A172 (cell line): ENCODE results near the gene RAP1GAP. TPM values are rescaled to one million over a fixed set of nuclear protein-coding genes. Genes with fewer than 3 reads are reported as not detected.
A peak's percentile ranks its signal among the peaks of the same experiment; 100 is the strongest.

ENCODE experiments used
- DNase-seq: peaks from one replicate; pipeline ENCODE4 v3.0.0-alpha.2; 2015; ENCODE audit warnings: low spot score
- total RNA-seq: library from RNA; depleted of rRNA; stranded (reverse); fragments of >200 nt; shearing (Covaris generic); gene quantifications from 2 replicates; pipeline ENCODE4 v1.2.3, GENCODE V29; 2014; rRNA removed

RAP1GAP gene
- total RNA-seq = 0.93 and 1.1 TPM in 2 replicates

GRCh38 chr1:21669258-21670058 lies at the start of gene RAP1GAP:
Gene RAP1GAP, minus strand, starts transcription at chr1:21669357. Its CDS starts 49,325 bp downstream, at chr1:21620032.
- DNase-seq = no peak

DNA sequence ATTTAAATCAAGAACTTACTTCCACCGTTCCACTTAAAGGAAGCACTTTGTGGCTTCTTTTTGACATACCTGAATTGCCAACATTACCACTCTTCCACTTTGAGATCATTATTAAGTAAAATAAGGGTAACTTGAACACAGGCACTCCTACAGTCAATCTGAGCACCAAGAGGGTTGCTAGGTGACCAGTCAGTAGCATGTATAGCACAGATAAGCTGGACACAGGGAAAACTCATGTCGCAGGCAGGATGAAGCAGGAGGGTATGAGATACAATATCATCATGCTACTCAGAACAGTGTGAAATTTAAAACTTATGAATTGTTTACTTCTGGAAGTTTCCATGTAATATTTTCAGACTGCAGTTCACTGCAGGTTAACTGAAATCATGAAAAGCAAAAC lies 47.0 kb upstream of the RAP1GAP start:
- DNase-seq = no peak

- no peak for DNase-seq
These were observed 38.7 kb upstream of the RAP1GAP start for GRCh38 chr1:21707891-21708290.

- no peak for DNase-seq
These were observed 38.1 kb upstream of the RAP1GAP start for GRCh38 chr1:21707086-21707840.

DNA sequence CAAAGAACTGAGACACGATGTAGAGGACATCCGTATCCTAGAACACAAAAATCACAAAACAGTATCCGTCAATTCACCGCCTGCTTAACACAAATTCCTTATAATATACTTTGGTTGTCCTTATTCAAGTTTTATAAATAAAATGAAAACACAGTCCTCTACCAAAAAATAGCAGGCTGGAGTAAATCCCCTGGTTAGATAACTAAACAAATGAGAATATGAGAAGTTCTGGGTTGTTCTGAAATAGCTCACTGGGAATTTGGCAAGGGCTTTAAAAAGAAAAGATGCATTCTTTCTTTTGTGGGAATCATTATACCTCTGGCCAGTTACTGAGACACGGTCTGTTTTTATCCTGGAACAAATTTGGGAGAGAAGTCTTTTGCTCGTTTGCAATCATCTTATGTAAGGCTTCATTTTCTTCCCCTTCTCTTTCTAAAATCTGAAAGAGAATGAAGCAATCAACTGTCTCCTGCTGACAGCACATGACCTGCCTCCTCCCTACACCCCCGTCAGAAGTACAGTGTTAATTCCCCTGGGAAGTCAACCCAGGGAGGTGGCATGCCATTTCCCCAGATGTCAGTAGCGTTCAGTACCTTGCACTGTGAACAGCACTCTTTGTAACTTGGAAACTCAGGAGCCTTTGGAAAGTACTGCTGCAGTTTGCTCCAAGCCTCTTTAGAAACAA lies 37.1 kb upstream of the RAP1GAP start:
- DNase-seq = peak; percentile 1

GRCh38 chr1:21705303-21705980 lies 36.3 kb upstream of the RAP1GAP start:
- DNase-seq = no peak

DNA sequence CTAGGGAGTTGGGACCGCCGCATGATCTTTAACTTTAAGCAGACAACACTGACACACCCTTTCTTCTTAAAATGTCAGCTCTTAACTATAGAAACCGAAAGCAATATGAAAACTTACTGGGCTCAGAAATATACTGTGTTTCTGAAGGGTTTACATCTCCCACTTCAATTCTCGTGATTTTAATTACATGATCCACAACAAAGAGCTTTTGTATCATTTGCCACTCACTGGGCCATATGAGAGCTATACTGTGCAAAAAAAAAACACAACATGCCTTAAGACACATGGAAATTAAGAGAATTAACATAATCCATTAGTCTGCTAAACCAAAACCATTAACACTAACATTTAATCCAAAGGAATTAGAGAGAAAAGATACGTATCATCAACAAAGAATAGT lies 35.0 kb upstream of the RAP1GAP start:
- DNase-seq = no peak

DNA sequence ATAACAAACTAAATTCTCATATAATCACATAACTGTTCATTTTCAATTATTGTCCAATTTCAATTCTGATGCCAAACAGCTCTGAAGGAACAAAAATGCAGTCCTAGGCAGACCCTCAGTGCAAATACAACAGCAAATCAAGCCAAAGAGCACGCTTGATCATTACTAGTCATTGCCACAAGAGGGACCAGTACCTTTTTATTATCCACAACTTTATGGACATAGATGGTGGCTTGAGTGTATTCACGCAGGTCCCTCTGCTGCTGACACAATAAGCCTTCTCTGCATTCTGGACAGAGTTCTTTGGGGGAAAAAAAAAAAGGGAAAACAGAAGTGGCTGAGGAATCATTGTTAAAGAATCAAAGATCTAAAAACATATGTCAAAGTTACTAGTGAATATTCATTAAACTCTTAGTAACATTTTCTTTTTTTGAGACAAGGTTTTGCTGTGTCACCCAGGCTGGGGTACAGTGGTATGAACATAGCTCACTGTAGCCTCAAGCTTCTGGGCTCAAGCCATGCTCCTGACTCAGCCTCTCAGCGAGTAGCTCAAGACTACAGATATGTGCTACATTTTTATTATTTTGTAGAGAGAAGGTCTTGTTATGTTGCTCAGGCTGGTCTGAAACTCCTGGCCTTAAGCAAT lies 34.3 kb upstream of the RAP1GAP start:
- DNase-seq = peak; percentile 32

- no peak for DNase-seq
These were observed 33.6 kb upstream of the RAP1GAP start for GRCh38 chr1:21702780-21703179.

DNA sequence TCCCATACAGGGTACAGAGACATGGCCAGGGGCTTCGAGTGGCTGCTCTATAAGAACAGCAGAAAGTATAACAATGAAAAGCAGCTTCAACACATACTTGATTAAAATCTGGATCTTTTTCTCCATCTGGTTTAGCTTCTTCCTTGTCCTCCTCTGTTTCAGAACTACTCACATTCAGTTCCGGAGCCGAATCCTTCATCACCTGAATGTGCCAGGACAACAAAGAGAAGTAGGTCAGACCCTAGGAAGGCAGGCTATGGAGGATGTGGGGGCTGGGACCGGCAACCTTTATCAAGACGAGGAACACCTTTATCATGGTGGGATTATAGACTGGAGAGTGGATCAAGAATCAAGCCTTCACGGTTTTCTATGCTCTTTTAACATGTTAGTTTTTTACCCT lies 32.2 kb upstream of the RAP1GAP start:
- no peak for DNase-seq

- DNase-seq = no peak
These were observed 30.9 kb upstream of the RAP1GAP start for GRCh38 chr1:21700094-21700493.

- no peak for DNase-seq
These were observed 27.8 kb upstream of the RAP1GAP start for GRCh38 chr1:21696931-21697330.

DNA sequence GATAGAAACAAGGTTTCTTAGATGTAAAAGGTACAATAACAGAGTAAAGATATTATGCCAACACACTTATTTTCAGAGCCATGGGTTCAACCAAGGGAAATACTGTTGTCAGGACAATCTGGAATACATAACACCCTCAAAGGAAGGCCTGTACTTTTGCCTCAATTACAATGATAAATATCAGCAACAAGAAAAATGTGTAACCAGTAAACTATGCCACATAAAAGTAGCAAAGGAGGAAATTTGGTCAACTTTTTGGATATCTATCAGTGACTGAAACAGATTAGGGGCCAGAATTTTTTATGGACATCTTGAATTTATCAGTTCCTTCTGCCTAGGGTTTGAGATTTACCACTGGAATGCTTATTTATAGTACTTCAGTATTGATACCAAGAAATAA lies 24.6 kb upstream of the RAP1GAP start:
- no peak for DNase-seq

DNA sequence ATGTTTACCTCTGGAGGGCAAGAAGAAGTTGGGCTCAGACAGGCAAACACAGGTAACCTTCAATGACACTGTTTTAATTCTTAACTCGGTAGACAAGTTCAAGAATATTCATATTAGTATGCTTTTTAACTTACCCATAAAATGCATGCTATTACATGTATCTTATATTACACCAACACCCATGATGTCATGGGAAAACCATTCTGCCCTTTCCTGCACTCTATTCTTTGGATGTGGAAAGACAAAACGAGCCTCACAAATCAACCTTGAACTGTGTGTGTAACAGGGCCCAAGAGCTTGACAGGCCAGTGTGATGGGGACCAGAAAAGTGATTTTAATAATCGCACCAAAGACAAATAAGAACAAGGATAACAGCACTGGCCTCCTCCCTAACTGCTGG lies 22.6 kb upstream of the RAP1GAP start:
- DNase-seq = no peak

DNA sequence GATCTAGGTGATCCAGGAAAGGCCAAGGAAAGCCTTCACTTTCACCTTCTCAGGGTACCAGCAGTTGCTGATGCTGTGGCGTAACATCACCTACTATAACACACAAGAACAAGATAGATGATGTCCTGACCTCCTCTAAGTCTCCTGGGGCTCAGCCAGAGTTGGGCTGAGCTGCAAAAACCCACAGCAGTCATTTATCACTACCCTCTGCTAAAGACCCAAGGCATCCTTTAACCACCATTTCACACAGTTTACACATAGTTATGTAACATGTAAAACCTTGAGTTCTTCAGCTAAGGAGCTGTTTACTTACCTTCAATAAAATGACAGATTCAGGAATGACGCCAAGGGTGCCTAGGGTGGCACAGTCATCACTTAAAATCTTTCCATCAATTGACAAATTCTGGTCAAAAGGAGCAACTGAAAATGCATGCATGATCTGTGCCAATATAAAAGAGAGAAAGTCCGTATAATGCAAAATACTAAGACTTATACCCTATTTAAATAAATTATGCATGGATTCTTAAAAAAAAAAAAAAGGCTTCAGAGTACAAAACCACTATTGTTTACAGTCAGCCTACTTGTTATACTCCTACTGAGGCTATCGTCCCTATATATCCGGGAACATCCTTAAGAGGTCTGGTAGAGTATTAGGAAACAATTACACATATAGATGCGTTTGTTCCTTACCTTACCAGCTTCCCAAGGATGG lies 20.7 kb upstream of the RAP1GAP start:
- DNase-seq = no peak

DNA sequence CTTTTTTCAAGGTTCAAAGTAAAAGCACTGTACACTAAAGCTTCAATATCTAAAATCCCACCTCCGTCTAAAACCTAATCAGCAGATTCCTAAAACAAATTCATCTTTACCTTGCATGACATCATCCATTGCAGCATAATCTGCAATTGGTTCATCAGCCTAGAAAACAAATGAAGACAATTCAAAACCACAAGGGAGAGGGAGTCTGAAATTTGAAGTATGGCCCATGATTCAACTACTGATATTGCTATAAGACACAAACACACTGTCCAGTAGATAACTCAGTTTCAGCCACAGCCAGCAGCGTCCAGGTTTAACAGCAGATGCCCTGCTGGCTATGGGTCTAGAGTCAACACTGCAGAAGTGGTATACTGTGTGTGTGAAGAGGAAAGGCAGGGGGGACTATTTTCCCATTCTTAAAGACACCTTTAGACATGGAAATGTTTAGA lies 17.9 kb upstream of the RAP1GAP start:
- no peak for DNase-seq

- DNase-seq = no peak
These were observed 17.0 kb upstream of the RAP1GAP start for GRCh38 chr1:21685946-21686678.

DNA sequence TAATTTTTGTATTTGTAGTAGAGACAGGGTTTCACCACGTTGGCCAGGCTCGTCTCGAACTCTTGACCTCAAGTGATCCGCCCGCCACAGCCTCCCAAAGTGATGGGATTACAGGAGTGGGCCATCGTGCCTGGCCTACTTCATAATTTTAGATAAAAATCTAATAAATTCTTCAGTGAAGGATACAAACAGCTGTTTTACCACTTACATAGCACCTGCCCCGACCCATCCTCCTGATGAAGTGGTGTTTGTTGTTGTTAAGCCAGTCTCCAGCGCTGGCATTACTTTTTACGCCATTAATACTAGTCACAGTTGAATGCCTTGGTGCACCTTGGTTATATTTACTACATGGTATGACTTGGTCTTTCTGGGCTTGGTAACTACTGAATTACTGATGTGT lies 12.3 kb upstream of the RAP1GAP start:
- no peak for DNase-seq

DNA sequence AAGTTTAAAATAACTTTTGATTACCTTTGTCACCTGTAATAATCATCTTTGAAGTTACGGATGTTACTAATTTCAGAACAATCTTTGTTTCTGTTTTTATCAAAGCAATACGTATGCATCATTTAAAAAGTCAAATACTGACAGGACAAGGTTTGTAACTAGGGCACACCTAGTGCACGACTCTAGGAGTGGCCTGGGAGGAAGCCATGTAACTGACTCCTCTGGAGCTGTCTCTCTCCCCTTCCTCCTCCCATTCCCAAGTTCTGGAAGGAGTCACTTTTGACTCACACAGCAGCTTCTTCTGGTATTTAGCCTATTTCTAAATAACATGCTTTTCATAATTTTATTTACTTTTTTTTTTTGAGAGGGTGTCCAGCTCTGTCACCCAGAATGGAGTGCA lies 11.8 kb upstream of the RAP1GAP start:
- no peak for DNase-seq

DNA sequence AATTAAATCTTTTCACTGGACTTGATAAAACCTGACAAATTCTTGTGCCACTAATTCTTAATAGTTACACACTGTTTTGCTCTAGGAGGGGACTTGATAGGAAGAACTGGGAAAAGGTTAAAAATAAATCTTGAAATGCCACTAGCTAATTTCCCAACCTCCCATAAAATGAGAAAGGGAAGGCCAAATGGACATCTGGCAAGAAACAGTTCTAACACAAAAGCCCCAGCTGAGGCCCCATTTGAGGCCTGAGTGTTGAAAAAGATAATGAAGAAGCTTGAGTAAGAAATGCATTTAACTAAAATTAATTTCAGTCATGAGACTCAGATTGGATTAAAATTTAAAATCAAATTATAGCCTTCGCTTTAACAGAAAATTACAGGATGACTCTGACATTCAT lies 11.2 kb upstream of the RAP1GAP start:
- DNase-seq = no peak
